GM23338 (cell line): ENCODE results near the gene SPATS2. TPM values are rescaled to one million over a fixed set of nuclear protein-coding genes. Genes with fewer than 3 reads are reported as not detected.

Source experiments
- ATAC-seq: fragments of 200-7000 bp; cut with Tn5 transposase; 3 replicates; pipeline ENCODE4 v1.9.1; 2020
- DNase-seq: peaks from one replicate; pipeline ENCODE4 v3.0.0-alpha.2; 2015; ENCODE audit warnings: low spot score
- H2AFZ ChIP-seq: fragments of 200-600 bp; sonication (generic); 2 replicates; pipeline ENCODE4 v1.8.0; 2016; ENCODE audit warnings: antibody characterized with exemption, mild to moderate bottlenecking, moderate library complexity
- H3F3A ChIP-seq: fragments of 200-600 bp; sonication (generic); replicated peaks from 2 replicates; pipeline ENCODE4 v1.8.0; 2017; ENCODE audit warnings: antibody characterized with exemption, mixed run types, low read depth
- H3K27ac ChIP-seq: fragments of 200-600 bp; sonication (generic); 2 replicates; pipeline ENCODE4 v1.6.1; 2016; ENCODE audit warnings: low read depth
- H3K27me3 ChIP-seq: fragments of 200-600 bp; sonication (generic); 2 replicates; pipeline ENCODE4 v1.8.0; 2016; ENCODE audit warnings: mild to moderate bottlenecking, mixed run types, moderate library complexity; ENCODE audit not compliant: insufficient read depth
- H3K36me3 ChIP-seq: fragments of 200-600 bp; sonication (generic); 2 replicates; pipeline ENCODE4 v1.8.0; 2016; ENCODE audit warnings: mild to moderate bottlenecking; ENCODE audit not compliant: insufficient read depth
- H3K4me1 ChIP-seq: fragments of 200-600 bp; sonication (generic); 2 replicates; pipeline ENCODE4 v1.8.0; 2016; ENCODE audit warnings: mild to moderate bottlenecking, moderate library complexity; ENCODE audit not compliant: insufficient read depth
- H3K4me2 ChIP-seq: fragments of 200-600 bp; sonication (generic); 2 replicates; pipeline ENCODE4 v1.7.1; 2017; ENCODE audit warnings: mixed run types
- H3K4me3 ChIP-seq: fragments of 200-600 bp; sonication (generic); 2 replicates; pipeline ENCODE4 v1.6.1; 2016; ENCODE audit warnings: mixed run types
- H3K79me2 ChIP-seq: fragments of 200-600 bp; sonication (generic); replicated peaks from 2 replicates; pipeline ENCODE4 v1.8.0; 2017; ENCODE audit warnings: mild to moderate bottlenecking; ENCODE audit not compliant: insufficient read depth
- H3K9me2 ChIP-seq: fragments of 200-600 bp; sonication (generic); 2 replicates; pipeline ENCODE4 v1.8.0; 2017; ENCODE audit not compliant: insufficient read depth
- H4K20me1 ChIP-seq: fragments of 200-600 bp; sonication (generic); replicated peaks from 2 replicates; pipeline ENCODE4 v1.8.0; 2017; ENCODE audit warnings: mild to moderate bottlenecking; ENCODE audit not compliant: insufficient read depth
- H3K27ac Mint-ChIP-seq: 2 replicates; pipeline ENCODE4 v1.8.0; 2020; ENCODE audit warnings: inconsistent platforms, mild to moderate bottlenecking, moderate library complexity, mixed read lengths
- H3K27me3 Mint-ChIP-seq: 3 replicates; pipeline ENCODE4 v1.8.0; 2022; ENCODE audit warnings: low read depth, mild to moderate bottlenecking, moderate library complexity, mixed read lengths, inconsistent platforms; ENCODE audit not compliant: insufficient read depth, poor library complexity
- H3K36me3 Mint-ChIP-seq: 3 replicates; pipeline ENCODE4 v1.8.0; 2021; ENCODE audit warnings: low read depth, mild to moderate bottlenecking, inconsistent platforms, moderate library complexity, mixed read lengths
- H3K4me1 Mint-ChIP-seq: 3 replicates; pipeline ENCODE4 v1.8.0; 2020; ENCODE audit warnings: mild to moderate bottlenecking, inconsistent platforms, mixed read lengths
- H3K4me3 Mint-ChIP-seq: 3 replicates; pipeline ENCODE4 v1.8.0; 2021; ENCODE audit warnings: moderate library complexity, mild to moderate bottlenecking, inconsistent platforms, mixed read lengths
- H3K9me3 Mint-ChIP-seq: 3 replicates; pipeline ENCODE4 v1.8.0; 2020; ENCODE audit warnings: moderate library complexity, mild to moderate bottlenecking, inconsistent platforms, mixed read lengths
- CREB1 ChIP-seq: fragments of 250-450 bp; sonication (Bioruptor Pico); IDR thresholded peaks from 2 replicates; pipeline ENCODE4 v1.5.0; 2020; ENCODE audit warnings: low read depth, mild to moderate bottlenecking, moderate library complexity
- ETS1 ChIP-seq: IDR thresholded peaks from 2 replicates; pipeline ENCODE4 v1.6.1; 2016; ENCODE audit warnings: antibody characterized with exemption
- EZH2 ChIP-seq: fragments of 200-600 bp; sonication (generic); IDR thresholded peaks from one replicate; pipeline ENCODE4 v1.8.0; 2017; ENCODE audit warnings: antibody characterized with exemption, mild to moderate bottlenecking, low read depth; ENCODE audit not compliant: unreplicated experiment
- EZH2phosphoT487 ChIP-seq: fragments of 200-600 bp; sonication (generic); IDR thresholded peaks from one replicate; pipeline ENCODE4 v1.8.1; 2018; ENCODE audit warnings: antibody characterized with exemption; ENCODE audit not compliant: unreplicated experiment
- JUNB ChIP-seq: IDR thresholded peaks from one replicate; pipeline ENCODE4 v1.6.1; 2016; ENCODE audit warnings: antibody characterized with exemption; ENCODE audit not compliant: unreplicated experiment
- NANOG ChIP-seq: IDR thresholded peaks from 2 replicates; pipeline ENCODE4 v1.6.1; 2016; ENCODE audit warnings: antibody characterized with exemption, borderline replicate concordance
- POLR2AphosphoS5 ChIP-seq: IDR thresholded peaks from 2 replicates; pipeline ENCODE4 v1.6.1; 2016; ENCODE audit warnings: antibody characterized with exemption, low read depth
- REST ChIP-seq: IDR thresholded peaks from one replicate; pipeline ENCODE4 v1.6.1; 2018; ENCODE audit warnings: antibody characterized with exemption; ENCODE audit not compliant: unreplicated experiment
- STAT1 ChIP-seq: IDR thresholded peaks from one replicate; pipeline ENCODE4 v1.6.1; 2016; ENCODE audit warnings: antibody characterized with exemption; ENCODE audit not compliant: unreplicated experiment
- ZNF114 ChIP-seq: fragments of 250-450 bp; sonication (Bioruptor Pico); IDR thresholded peaks from 2 replicates; pipeline ENCODE4 v1.5.0; 2020; ENCODE audit warnings: mild to moderate bottlenecking, moderate library complexity
- ZNF331 ChIP-seq: fragments of 250-450 bp; sonication (Bioruptor Pico); IDR thresholded peaks from 2 replicates; pipeline ENCODE4 v1.5.0; 2020; ENCODE audit warnings: low read depth, mild to moderate bottlenecking, moderate library complexity
- ZNF462 ChIP-seq: fragments of 250-450 bp; sonication (Bioruptor Pico); IDR thresholded peaks from 2 replicates; pipeline ENCODE4 v1.5.0; 2020; ENCODE audit warnings: mild to moderate bottlenecking, moderate library complexity
- polyA plus RNA-seq: library from polyadenylated mRNA; unstranded; fragments of >200 nt; fragmentation: Nextera tagmentation; extraction: Ambion mirVana; gene quantifications from 2 replicates; pipeline ENCODE4 v1.2.1, GENCODE V29; 2016
- total RNA-seq: library from RNA; depleted of rRNA; stranded (reverse); fragments of >200 nt; shearing (Covaris generic); gene quantifications from 2 replicates; pipeline ENCODE4 v1.2.3, GENCODE V29; 2014
- TF ChIP-seq, protein P1 (sequence below), 2 experiments: fragments of 200-600 bp in 1 of 2; sonication (generic) in 1 of 2; conservative IDR thresholded peaks; 2 replicates each; pipeline versions ENCODE4 v1.5.1 to v1.6.1; 2016 to 2017; ENCODE audit warnings: antibody characterized with exemption in 2 of 2, low read depth in 2 of 2, mild to moderate bottlenecking in 2 of 2, moderate library complexity in 1 of 2

The SPATS2 gene
- total and polyA plus RNA-seq, 2 experiments from 2014 or later: 20.6 to 61.0 TPM

DNA sequence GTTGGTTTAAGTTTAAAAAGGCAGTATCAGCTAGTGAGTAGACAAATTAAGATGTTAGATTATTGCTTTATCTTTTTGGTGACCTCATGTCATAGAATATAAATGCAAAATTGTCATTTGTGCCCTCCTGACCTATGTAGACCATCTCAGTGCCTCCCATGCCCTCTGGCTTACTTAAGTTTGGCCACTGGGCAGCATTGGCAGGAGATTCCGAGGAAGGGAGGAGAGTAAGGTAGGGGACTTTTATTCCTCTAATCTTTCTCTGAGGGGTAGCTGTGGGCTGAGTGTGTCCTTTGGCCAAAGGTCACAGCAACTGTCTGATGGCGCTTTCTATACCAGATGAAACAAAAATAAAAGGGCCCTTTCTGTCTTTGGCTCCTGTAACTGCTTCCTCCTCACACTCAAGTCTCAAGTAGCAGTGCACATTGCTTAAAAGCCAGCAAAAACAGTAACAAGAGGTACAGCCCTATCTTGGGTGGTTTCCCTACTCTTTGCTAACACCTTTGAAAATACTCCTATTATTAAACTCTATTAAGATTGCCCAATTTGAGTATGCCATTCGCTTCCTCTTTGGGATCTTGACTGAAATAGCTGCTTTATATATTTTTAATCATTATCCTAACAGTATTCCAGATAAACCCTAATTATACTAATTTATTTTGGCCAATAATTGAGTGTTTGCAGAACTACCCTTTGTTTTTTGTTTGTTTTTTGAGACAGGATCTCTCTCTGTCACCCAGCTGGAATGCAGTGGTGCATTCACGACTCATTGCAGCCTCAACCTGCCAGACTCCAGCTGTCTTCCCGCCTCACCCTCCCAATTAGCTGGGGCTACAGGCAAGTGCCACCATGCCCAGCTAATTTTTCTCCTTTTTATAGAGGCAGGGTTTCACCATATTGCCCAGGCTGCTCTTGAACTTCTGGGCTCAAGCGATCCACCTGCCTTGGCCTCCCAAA, 115.1 kb downstream of the SPATS2 start:
- ATAC-seq (peak; percentile 58), DNase-seq (peak; percentile 43)
- Histone ChIP-seq H3K27me3 (no peaks in the 10 kb centered on the region), H3K9me2 (no peaks in the 10 kb centered on the region), H4K20me1 (no peaks in the 10 kb centered on the region), H2AFZ (no peak overlapping the region), H3K27ac (peak overlapping the region; percentile 35), H3F3A (no peaks in the 10 kb centered on the region), H3K4me1 (peaks cover 32% of the 10 kb centered on the region), H3K4me2 (peak overlapping the region; percentile 48; the same call in 1 of the 2 replicates), H3K4me3 (no peak overlapping the region), H3K36me3 (no peaks in the 10 kb centered on the region), H3K79me2 (no peaks in the 10 kb centered on the region)
- Mint-ChIP-seq H3K4me3 (no peak overlapping the region), H3K27ac (peak overlapping the region; percentile 87), H3K27me3 (peaks cover 7% of the 10 kb centered on the region), H3K9me3 (no peaks in the 10 kb centered on the region), H3K4me1 (peaks cover 50% of the 10 kb centered on the region), H3K36me3 (peaks cover 9% of the 10 kb centered on the region; the same call in 1 of the 3 replicates)
- no peak for TF ChIP-seq REST
- TF ChIP-seq ETS1: no peak
- TF ChIP-seq ZNF331: no peak
- TF ChIP-seq CREB1: no peak
- TF ChIP-seq STAT1: no peak
- no peak for TF ChIP-seq POLR2AphosphoS5
- TF ChIP-seq NANOG: no peak
- TF ChIP-seq, protein P1, sequence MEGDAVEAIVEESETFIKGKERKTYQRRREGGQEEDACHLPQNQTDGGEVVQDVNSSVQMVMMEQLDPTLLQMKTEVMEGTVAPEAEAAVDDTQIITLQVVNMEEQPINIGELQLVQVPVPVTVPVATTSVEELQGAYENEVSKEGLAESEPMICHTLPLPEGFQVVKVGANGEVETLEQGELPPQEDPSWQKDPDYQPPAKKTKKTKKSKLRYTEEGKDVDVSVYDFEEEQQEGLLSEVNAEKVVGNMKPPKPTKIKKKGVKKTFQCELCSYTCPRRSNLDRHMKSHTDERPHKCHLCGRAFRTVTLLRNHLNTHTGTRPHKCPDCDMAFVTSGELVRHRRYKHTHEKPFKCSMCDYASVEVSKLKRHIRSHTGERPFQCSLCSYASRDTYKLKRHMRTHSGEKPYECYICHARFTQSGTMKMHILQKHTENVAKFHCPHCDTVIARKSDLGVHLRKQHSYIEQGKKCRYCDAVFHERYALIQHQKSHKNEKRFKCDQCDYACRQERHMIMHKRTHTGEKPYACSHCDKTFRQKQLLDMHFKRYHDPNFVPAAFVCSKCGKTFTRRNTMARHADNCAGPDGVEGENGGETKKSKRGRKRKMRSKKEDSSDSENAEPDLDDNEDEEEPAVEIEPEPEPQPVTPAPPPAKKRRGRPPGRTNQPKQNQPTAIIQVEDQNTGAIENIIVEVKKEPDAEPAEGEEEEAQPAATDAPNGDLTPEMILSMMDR (conservative IDR thresholded peaks at IDR 0.05; ENCODE audit: low read depth in 2 of 2): no peak
- no peak for TF ChIP-seq ZNF114
- TF ChIP-seq EZH2phosphoT487: no peak
- TF ChIP-seq JUNB: no peak
- no peak for TF ChIP-seq ZNF462
- TF ChIP-seq EZH2: no peak
